HepG2 (cell line): ENCODE data around the gene CEP104. TPM values are rescaled to one million over a fixed set of nuclear protein-coding genes. Genes with fewer than 3 reads are reported as not detected.

ENCODE experiments used
- ATAC-seq: fragments of 200-7000 bp; cut with Tn5 transposase; 3 replicates; pipeline ENCODE4 v1.9.1; 2020; ENCODE audit warnings: mild to moderate bottlenecking, moderate library complexity
- BruUV-seq: library from RNA; stranded (reverse); fragments of 400-500 nt; replicated peaks from 2 replicates; lab custom pipeline; 2021; lab: Mats Ljungman, UMichigan
- CTCF ChIA-PET: fragments of 300-600 bp; formaldehyde crosslinking; extraction: SDS; loops from one replicate; lab custom pipeline; 2021; ENCODE audit warnings: low total read pairs, inconsistent platforms, low intra/inter-chr PET ratio; lab: Yijun Ruan, JAX
- POLR2A ChIA-PET: fragments of 350-600 bp; sonication (Branson Sonifier 250); formaldehyde crosslinking; loops from one replicate; lab custom pipeline; 2020; ENCODE audit warnings: antibody characterized with exemption, inconsistent platforms; lab: Yijun Ruan, JAX
- DNase-seq: peaks from one replicate; pipeline ENCODE4 v3.0.0-alpha.2; 2015; ENCODE audit warnings: low spot score
- FAIRE-seq: peaks from 3 replicates; lab custom pipeline; 2011; peaks lifted over from hg19 to GRCh38; lab: Jason Lieb, UNC
- H2AFZ ChIP-seq: one replicate; pipeline ENCODE4 v1.6.1; 2011; ENCODE audit warnings: low read length, inconsistent platforms
- H3K27ac ChIP-seq: fragments of 300-600 bp; 3 replicates; pipeline ENCODE4 v1.8.0; 2011; ENCODE audit warnings: mixed run types, mild to moderate bottlenecking, mixed read lengths, low read length, inconsistent platforms; ENCODE audit not compliant: insufficient read depth; ENCODE audit errors: extremely low read length
- H3K27me3 ChIP-seq, 2 experiments: fragments of 200-600 bp in 1 of 2; 2 replicates in 1 of 2; 3 replicates in 1 of 2; pipeline versions ENCODE4 v1.6.0 to v1.8.0; 2011; ENCODE audit warnings: low read length in 2 of 2, mild to moderate bottlenecking in 2 of 2, moderate library complexity in 2 of 2, inconsistent platforms in 1 of 2; ENCODE audit not compliant: insufficient read depth in 2 of 2, control insufficient read depth in 1 of 2
- H3K36me3 ChIP-seq, 2 experiments: fragments of 200-600 bp in 1 of 2; replicated peaks in 1 of 2; 2 replicates in 1 of 2; 3 replicates in 1 of 2; pipeline versions ENCODE4 v1.5.1 to v1.8.0; 2011; ENCODE audit warnings: low read length in 2 of 2, inconsistent platforms in 1 of 2; ENCODE audit not compliant: insufficient read depth in 2 of 2, control insufficient read depth in 1 of 2
- H3K4me1 ChIP-seq: 2 replicates; pipeline ENCODE4 v1.5.1; 2012; ENCODE audit warnings: low read length, inconsistent platforms; ENCODE audit not compliant: insufficient read depth
- H3K4me2 ChIP-seq: 2 replicates; pipeline ENCODE4 v1.6.0; 2011; ENCODE audit warnings: low read depth, low read length, inconsistent platforms
- H3K4me3 ChIP-seq, 3 experiments: fragments of 200-600 bp in 1 of 3; sonication (generic), shearing (Covaris generic) in 1 of 3; replicated peaks in 1 of 3; 2 replicates each; pipeline ENCODE4 v1.5.1; 2011 to 2016; ENCODE audit warnings: low read length in 3 of 3, inconsistent platforms in 2 of 3, low read depth in 2 of 3, mild to moderate bottlenecking in 2 of 3, control low read depth in 1 of 3, mixed read lengths in 1 of 3; ENCODE audit not compliant: insufficient read depth in 1 of 3
- H3K79me2 ChIP-seq: one replicate; pipeline ENCODE4 v1.6.1; 2011; ENCODE audit warnings: low read length, inconsistent platforms; ENCODE audit not compliant: insufficient read depth
- H3K9ac ChIP-seq: 2 replicates; pipeline ENCODE4 v1.6.0; 2011; ENCODE audit warnings: mild to moderate bottlenecking, low read depth, low read length, inconsistent platforms; ENCODE audit not compliant: insufficient read depth
- H3K9me3 ChIP-seq: 2 replicates; pipeline ENCODE4 v1.5.1; 2012; ENCODE audit warnings: mild to moderate bottlenecking, low read length
- H4K20me1 ChIP-seq: 2 replicates; pipeline ENCODE4 v1.6.0; 2011; ENCODE audit warnings: inconsistent platforms, mild to moderate bottlenecking, low read length, moderate library complexity; ENCODE audit not compliant: insufficient read depth
- DPF2 ChIP-seq: sonication (generic); formaldehyde crosslinking; IDR thresholded peaks from 2 replicates; pipeline ENCODE4 v1.4.0; 2020; ENCODE audit warnings: mild to moderate bottlenecking, low read depth, missing genetic modification reagents, borderline replicate concordance
- ELF1 ChIP-seq: sonication (generic); formaldehyde crosslinking; IDR thresholded peaks from 2 replicates; pipeline ENCODE4 v1.4.0; 2020; ENCODE audit warnings: missing genetic modification reagents
- HNF4G ChIP-seq, 2 experiments: sonication (generic) in 1 of 2; formaldehyde crosslinking in 1 of 2; IDR thresholded peaks; 2 replicates each; pipeline versions ENCODE4 v1.4.0 to v1.6.1; 2011 to 2020; ENCODE audit warnings: borderline replicate concordance in 2 of 2, low read depth in 2 of 2, mild to moderate bottlenecking in 2 of 2, low read length in 1 of 2, missing genetic modification reagents in 1 of 2, moderate library complexity in 1 of 2
- KLF12 ChIP-seq: sonication (generic); formaldehyde crosslinking; IDR thresholded peaks from 2 replicates; pipeline ENCODE4 v1.4.0; 2020; ENCODE audit warnings: missing genetic modification reagents, borderline replicate concordance
- PAX8 ChIP-seq: sonication (generic); formaldehyde crosslinking; IDR thresholded peaks from 2 replicates; pipeline ENCODE4 v1.8.0; 2022; ENCODE audit warnings: mild to moderate bottlenecking, missing genetic modification reagents, borderline replicate concordance
- SMARCE1 ChIP-seq: fragments of 450-650 bp; IDR thresholded peaks from 2 replicates; pipeline ENCODE4 v1.6.1; 2017; ENCODE audit warnings: borderline replicate concordance
- SNAI1 ChIP-seq: sonication (generic); formaldehyde crosslinking; IDR thresholded peaks from 2 replicates; pipeline ENCODE4 v1.5.0; 2020; ENCODE audit warnings: mild to moderate bottlenecking, missing genetic modification reagents, borderline replicate concordance
- SRSF1 ChIP-seq: fragments of 200-400 bp; formaldehyde crosslinking; optimal IDR thresholded peaks from 2 replicates; pipeline ENCODE3; 2017; ENCODE audit warnings: mild to moderate bottlenecking, low read depth, low read length, moderate library complexity
- TAF1 ChIP-seq: sonication (generic); formaldehyde crosslinking; IDR thresholded peaks from 2 replicates; pipeline ENCODE4 v1.4.0; 2020; ENCODE audit warnings: missing genetic modification reagents
- THAP9 ChIP-seq: sonication (generic); formaldehyde crosslinking; IDR thresholded peaks from 2 replicates; pipeline ENCODE4; 2020; ENCODE audit warnings: missing genetic modification reagents, mild to moderate bottlenecking, borderline replicate concordance
- TMF1 ChIP-seq: sonication (generic); formaldehyde crosslinking; IDR thresholded peaks from 2 replicates; pipeline ENCODE4 v1.8.1; 2022; ENCODE audit warnings: low read depth, missing genetic modification reagents
- ZBTB21 ChIP-seq: sonication (generic); formaldehyde crosslinking; IDR thresholded peaks from 2 replicates; pipeline ENCODE4 v1.4.0; 2020; ENCODE audit warnings: missing genetic modification reagents
- ZNF230 ChIP-seq: sonication (generic); formaldehyde crosslinking; IDR thresholded peaks from 2 replicates; pipeline ENCODE4 v1.4.0; 2020; ENCODE audit warnings: mild to moderate bottlenecking, missing genetic modification reagents
- ZNF431 ChIP-seq: sonication (generic); formaldehyde crosslinking; IDR thresholded peaks from 2 replicates; pipeline ENCODE4 v1.9.0; 2022; ENCODE audit warnings: missing genetic modification reagents, low read depth, mild to moderate bottlenecking, borderline replicate concordance
- ZNF746 ChIP-seq: sonication (generic); formaldehyde crosslinking; IDR thresholded peaks from 2 replicates; pipeline ENCODE4 v1.8.0; 2022; ENCODE audit warnings: mild to moderate bottlenecking, missing genetic modification reagents
- WGBS: methylation state at CpG from one replicate; pipeline ENCODE4 v1.1.6; 2017; ENCODE audit warnings: low lambda C conversion rate; 5-methylcytosine and 5-hydroxymethylcytosine counted together
- in situ Hi-C: cut with HindIII; loops from 2 replicates; pipeline ENCODE4 v1.10.0; 2017; ENCODE audit warnings: low pct_unique_long_range_greater_than_20kb; ENCODE audit not compliant: extremely low pct_ligation_motif_present
- intact Hi-C: fragments of 100-400 bp; cut with micrococcal nuclease; formaldehyde crosslinking; loops from one replicate; pipeline ENCODE4 v1.10.0; 2022; ENCODE audit not compliant: unreplicated experiment
- polyA plus RNA-seq, 8 experiments: library from polyadenylated mRNA; depleted of rRNA in 3 of 8; stranded (reverse) in 7 of 8; unstranded in 1 of 8; fragments of >200 nt; fragmentation: Illumina TruSeq in 4 of 8; extraction: Trizol in 4 of 8; gene quantifications; 2 replicates each; pipeline versions ENCODE4 v1.2.1 to v1.2.3, GENCODE V29; 2011 to 2016; ENCODE audit warnings: low read depth in 4 of 8, missing spikeins in 1 of 8, mixed read lengths in 1 of 8; ENCODE audit not compliant: insufficient read depth in 1 of 8
- total RNA-seq, 5 experiments: library from RNA; depleted of rRNA; stranded (reverse); fragments of >200 nt; fragmentation: Illumina TruSeq; extraction: Trizol; gene quantifications; 2 replicates each; pipeline ENCODE4 v1.2.3, GENCODE V29; 2016; ENCODE audit warnings: low read depth in 1 of 5

The CEP104 gene
- total and polyA plus RNA-seq, 2 of the 13 experiments (the other 11 are each of a cell fraction or from before 2014, with no cell fraction given), result 20.4 to 30.1 TPM

- peaks cover 7 to 20% of the 10 kb centered on the region in 2 experiments; a peak in 4 of 5 replicates for H3K36me3 ChIP-seq
- no peak for ATAC-seq
- intact Hi-C loops, result no loop called here
Observed at GRCh38 chr1:3817821-3818597, 39.0 kb downstream of the CEP104 start.

DNA sequence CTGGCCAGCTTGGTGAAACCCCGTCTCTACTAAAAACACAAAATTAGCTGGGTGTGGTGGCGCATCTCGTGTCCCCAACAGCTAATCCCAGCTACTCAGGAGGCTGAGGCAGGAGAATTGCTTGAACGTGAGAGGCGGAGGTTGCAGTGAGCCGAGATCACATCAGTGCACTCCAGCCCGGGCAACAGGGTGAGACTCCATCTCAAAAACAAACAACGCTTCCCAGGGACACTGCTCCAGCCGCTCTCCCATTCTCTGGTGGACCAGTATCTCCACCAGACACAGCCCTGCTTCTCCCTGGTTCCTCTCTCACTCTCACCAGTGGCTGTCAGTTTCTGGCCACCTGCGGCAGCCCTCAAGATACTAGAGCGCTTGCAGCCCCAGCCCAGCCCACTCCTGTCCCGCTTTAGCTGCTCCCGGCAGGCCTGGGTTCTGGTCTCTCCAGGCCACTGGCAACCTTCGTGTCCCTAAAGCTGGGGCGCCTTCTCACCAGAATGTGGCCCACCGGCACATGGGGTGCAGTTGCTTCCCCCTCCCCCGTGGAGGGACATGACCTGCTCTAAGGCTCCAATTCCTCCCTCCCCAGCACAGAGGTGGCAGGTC, 39.8 kb downstream of the CEP104 start:
- POLR2A ChIA-PET, result no interaction called here
- WGBS, result 95% methylated on average over 17 of the region's 17 CpGs
- BruUV-seq, result no TSS peak
- Histone ChIP-seq H4K20me1 (no peaks in the 10 kb centered on the region), H3K4me2 (no peak overlapping the region), H3K36me3 (peaks cover 3 to 15% of the 10 kb centered on the region in 2 experiments; a peak in 3 of 5 replicates), H3K9me3 (no peaks in the 10 kb centered on the region), H2AFZ (no peak overlapping the region), H3K27ac (no peak overlapping the region), H3K79me2 (no peaks in the 10 kb centered on the region), H3K27me3 (no peaks in the 10 kb centered on the region), H3K4me3 (no peak overlapping the region), H3K9ac (no peak overlapping the region), H3K4me1 (no peaks in the 10 kb centered on the region)
- in situ Hi-C loops, result no loop called here
- DNase-seq, result no peak
- ATAC-seq, result no peak
- intact Hi-C loops, result no loop called here
- FAIRE-seq, result no peak
- CTCF ChIA-PET, result no interaction called here
- TF ChIP-seq KLF12 (CRISPR knock-in tag), result no peak
- TF ChIP-seq ZBTB21 (CRISPR knock-in tag), result no peak
- TF ChIP-seq THAP9 (CRISPR knock-in tag), result no peak
- no peak for TF ChIP-seq SRSF1
- no peak for TF ChIP-seq ZNF230 (CRISPR knock-in tag)
- TF ChIP-seq DPF2 (CRISPR knock-in tag), result no peak
- TF ChIP-seq ZNF746 (CRISPR knock-in tag), result no peak
- no peak for TF ChIP-seq TMF1 (CRISPR knock-in tag)
- no peak for TF ChIP-seq HNF4G (IDR thresholded peaks at IDR 0.05; ENCODE audit: borderline replicate concordance, low read depth, low read length)
- no peak for TF ChIP-seq HNF4G (CRISPR knock-in tag; IDR thresholded peaks at IDR 0.05; ENCODE audit: borderline replicate concordance, low read depth)
- TF ChIP-seq PAX8 (CRISPR knock-in tag), result no peak
- TF ChIP-seq ZNF431, result no peak
- TF ChIP-seq SMARCE1, result no peak

More at GRCh38 chr1:3817821-3818597, 39.0 kb downstream of the CEP104 start:
- Histone ChIP-seq H3K9ac (no peak overlapping the region), H3K27me3 (no peaks in the 10 kb centered on the region), H3K79me2 (no peaks in the 10 kb centered on the region), H3K4me3 (no peak overlapping the region), H4K20me1 (no peaks in the 10 kb centered on the region), H3K4me2 (no peak overlapping the region), H3K4me1 (no peaks in the 10 kb centered on the region), H3K27ac (no peak overlapping the region)
- DNase-seq (no peak), FAIRE-seq (no peak)
- no TSS peak for BruUV-seq
- ChIA-PET CTCF (no interaction called here), POLR2A (no interaction called here)
- WGBS, result 96% methylated on average over 13 of the region's 28 CpGs
- TF ChIP-seq TAF1 (CRISPR knock-in tag) (no peak), SNAI1 (no peak), ELF1 (CRISPR knock-in tag) (no peak)
- TF ChIP-seq, all 625 proteins: peak for 0
- H3K9me3 ChIP-seq, result no peaks in the 10 kb centered on the region
- H2AFZ ChIP-seq, result no peak overlapping the region
- in situ Hi-C loops, result no loop called here
